SIG-M5 treated with dmso at 0.1 percent for 504 hours (cell line): Measurements from ENCODE around the gene NDUFAF2.
"Not testable (repeated sequence)": the region's sequence is repeated elsewhere in the genome, so short reads cannot be mapped to it uniquely, and the experiment has no call there.

Experiments used
- DNase-seq: peaks from one replicate; lab custom pipeline; 2025; ENCODE audit not compliant: unreplicated experiment; lab: John Stamatoyannopoulos, UW

The NDUFAF2 gene

GRCh38 chr5:61168951-61169350 lies 223.9 kb downstream of the NDUFAF2 start:
- DNase-seq: no peak

GRCh38 chr5:61171479-61171878 lies 226.5 kb downstream of the NDUFAF2 start:
- DNase-seq: no peak

- no peak for DNase-seq
Observed at GRCh38 chr5:61176631-61177030, 231.6 kb downstream of the NDUFAF2 start.

DNA sequence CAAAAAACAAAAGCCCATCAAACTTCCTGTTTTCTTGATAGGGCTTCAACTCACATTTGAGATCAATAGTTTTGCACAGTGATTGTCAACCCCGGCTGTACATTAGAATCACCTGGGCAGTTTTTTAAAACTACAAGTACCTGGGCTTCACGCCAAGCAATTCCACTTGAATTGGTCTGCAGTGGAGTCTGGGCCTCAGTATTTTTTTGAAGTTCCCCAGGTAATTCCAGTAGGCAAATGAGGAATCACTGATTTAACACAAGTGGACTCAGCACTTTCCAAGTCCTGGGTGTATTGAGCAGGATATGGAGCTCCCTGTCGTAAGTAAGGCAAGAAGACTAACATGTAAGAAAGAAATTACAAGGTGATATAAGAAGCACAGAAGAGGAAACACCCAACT lies 232.1 kb downstream of the NDUFAF2 start:
- no peak for DNase-seq

- DNase-seq: no peak
Observed at GRCh38 chr5:61177716-61178115, 232.7 kb downstream of the NDUFAF2 start.

DNA sequence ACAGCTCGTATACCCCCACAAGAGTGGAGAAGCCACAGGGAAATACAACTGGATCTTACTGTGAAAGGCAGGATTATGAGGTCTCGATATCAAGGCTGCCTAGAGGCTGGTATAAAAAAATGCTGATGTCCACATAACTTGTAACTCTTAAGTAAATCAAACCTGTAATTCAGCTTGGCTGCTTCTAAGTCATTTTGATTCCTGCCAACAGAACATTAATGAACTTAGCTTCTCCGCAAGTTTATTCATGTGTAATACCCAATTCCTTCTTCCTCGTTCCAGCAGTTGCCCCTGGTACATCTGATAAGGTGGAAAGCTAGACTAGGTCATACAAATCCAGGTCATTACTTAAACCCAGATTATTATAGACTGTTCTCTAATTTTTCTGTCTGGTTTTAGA lies 233.7 kb downstream of the NDUFAF2 start:
- peak; percentile 27 for DNase-seq

GRCh38 chr5:61180886-61181285 lies 235.9 kb downstream of the NDUFAF2 start:
- no peak for DNase-seq

GRCh38 chr5:61182449-61182848 lies 237.4 kb downstream of the NDUFAF2 start:
- no peak for DNase-seq

DNA sequence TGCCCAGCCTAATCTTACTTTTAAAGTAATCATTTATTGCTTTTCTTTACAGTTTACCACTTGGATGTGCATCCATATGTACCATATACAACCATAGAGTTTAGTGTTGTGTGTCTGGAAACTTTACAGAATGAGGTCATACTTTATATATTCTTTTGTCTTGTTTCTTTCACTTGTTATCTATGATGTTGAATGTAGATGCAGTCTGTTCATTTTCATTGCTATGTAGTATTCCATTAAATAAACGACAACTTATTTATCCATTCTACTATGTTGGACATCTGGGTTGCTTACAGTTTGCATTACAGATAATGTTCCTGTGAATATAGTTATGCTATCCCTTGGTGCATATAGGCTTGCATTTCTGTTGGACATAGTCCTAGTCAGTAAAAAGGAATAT lies 238.5 kb downstream of the NDUFAF2 start:
- no peak for DNase-seq

GRCh38 chr5:61184708-61185107 lies 239.7 kb downstream of the NDUFAF2 start:
- no peak for DNase-seq

DNA sequence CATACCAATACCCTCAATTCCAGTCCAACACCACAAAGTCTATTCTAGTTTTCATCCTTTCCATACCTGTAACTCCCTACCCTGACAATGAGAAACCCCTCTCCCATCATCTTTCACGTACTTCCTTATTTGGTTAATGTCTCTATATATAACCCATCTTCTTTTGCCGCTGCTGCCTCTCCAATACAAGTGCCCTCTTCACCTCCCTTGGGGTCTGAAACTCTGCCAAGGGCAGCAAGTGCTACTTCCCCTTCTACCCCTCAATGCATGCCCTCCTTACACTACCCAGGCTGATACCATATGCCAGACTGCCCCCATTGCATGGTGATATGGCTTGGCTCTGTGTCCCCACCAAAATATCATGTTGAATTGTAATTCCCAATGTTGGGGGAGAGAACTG lies 241.6 kb downstream of the NDUFAF2 start:
- no peak for DNase-seq

DNA sequence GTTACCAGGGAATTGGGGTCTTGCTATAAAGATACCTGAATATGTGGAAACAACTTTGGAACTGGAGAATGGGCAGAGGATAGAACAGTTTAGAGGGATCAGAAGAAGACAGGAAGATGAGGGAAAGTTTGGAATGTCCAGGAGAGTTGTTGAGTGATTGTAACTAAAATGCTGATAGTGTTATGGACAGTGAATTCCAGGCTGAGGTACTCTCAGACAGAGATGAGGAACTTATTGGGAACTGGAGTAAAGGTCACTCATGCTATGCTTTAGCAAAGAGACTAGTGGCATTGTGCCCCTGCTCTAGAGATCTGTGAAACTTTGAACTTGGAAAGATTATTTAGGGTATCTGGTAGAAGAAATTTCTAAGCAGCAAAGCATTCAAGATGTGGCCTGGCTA lies 242.3 kb downstream of the NDUFAF2 start:
- not testable (repeated sequence) for DNase-seq

DNA sequence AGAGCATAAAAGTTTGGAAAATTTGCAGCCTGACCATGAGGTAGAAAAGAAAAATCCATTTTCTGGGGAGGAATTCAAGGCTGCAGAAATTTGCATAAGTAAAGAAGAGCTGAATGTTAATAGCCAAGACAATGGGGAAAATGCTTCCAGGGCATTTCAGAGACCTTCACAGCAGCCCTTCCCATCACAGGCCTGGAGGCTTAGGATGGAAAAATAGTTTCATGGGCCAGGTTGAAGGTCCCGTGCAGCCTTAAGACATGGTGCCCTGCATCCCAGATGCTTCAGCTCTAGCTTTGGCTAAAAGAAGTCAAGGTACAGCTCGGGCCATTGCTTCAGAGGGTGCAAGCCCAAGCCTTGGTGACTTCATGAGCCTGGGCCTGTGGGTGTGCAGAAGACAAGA lies 242.8 kb downstream of the NDUFAF2 start:
- not testable (repeated sequence) for DNase-seq

GRCh38 chr5:61198606-61199005 lies 253.6 kb downstream of the NDUFAF2 start:
- no peak for DNase-seq

DNA sequence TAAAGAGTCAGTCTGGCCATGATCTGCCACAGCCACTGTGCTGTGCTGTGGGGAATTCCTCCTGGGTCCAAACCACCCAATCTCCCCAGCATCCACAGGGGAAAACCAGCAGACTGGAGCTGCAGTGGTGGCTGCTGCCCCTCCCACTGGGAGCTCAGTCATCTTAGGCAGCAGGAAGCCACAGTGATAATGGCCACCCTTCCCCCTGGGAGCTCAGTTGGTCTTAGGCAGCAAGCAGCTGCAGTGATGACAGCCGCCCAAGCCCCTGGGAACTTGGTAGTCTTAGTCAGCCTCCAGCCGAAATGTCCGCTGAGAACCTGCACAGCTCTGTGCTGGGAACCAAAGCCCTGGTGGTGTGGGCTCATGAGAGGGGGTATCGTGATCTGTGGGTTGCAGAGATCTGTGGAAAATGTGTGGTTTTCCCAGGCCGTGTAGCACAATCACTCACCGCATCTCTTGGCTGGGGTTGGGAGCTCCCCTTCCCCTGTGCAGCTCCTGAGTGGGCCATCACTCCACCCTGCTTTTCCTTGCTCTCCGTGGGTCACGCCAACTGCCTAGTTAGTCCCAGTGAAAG lies 255.7 kb downstream of the NDUFAF2 start:
- DNase-seq: no peak

- DNase-seq: no peak
Observed at GRCh38 chr5:61202213-61202612, 257.2 kb downstream of the NDUFAF2 start.
